Superior temporal gyrus (tissue), 1 donor: Measurements from ENCODE around the gene FAM83C.
"Not testable (repeated sequence)": the region's sequence is repeated elsewhere in the genome, so short reads cannot be mapped to it uniquely, and the experiment has no call there.

Source experiments
- DNase-seq: peaks from one replicate; pipeline ENCODE4 v3.0.0-alpha.2; 2016; ENCODE audit errors: extremely low spot score

FAM83C gene

DNA sequence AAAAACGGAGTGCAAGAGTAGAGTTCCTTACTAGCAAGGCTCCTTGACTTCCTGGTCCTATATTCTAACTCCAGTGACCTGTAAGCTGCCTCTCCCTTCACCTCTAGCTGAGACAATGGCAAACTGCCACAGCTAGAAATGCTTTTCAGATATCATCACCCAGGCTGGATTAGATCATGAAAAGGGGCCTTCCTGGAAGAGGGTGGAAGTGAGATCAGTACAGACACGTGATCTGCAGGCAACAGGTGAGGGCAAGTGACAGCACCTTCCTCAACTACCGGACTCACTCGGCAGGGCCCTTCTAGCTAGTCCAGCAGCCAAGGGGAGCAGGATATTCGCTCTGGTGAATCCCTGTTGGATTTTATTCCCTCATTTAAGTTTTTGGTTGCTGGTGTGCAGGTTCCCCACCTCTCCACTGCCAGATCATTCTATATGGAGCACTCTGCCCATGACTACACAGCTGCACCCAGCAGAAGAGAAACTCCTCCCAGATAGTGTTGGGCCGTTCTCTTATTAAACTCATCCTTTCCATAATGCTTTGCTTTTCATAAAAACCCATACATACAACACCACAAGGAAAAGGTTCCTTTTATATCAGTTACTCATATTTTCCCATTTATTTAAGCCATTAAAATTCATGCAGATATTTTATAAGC lies 26.4 kb upstream of the FAM83C start:
- DNase-seq: no peak

DNA sequence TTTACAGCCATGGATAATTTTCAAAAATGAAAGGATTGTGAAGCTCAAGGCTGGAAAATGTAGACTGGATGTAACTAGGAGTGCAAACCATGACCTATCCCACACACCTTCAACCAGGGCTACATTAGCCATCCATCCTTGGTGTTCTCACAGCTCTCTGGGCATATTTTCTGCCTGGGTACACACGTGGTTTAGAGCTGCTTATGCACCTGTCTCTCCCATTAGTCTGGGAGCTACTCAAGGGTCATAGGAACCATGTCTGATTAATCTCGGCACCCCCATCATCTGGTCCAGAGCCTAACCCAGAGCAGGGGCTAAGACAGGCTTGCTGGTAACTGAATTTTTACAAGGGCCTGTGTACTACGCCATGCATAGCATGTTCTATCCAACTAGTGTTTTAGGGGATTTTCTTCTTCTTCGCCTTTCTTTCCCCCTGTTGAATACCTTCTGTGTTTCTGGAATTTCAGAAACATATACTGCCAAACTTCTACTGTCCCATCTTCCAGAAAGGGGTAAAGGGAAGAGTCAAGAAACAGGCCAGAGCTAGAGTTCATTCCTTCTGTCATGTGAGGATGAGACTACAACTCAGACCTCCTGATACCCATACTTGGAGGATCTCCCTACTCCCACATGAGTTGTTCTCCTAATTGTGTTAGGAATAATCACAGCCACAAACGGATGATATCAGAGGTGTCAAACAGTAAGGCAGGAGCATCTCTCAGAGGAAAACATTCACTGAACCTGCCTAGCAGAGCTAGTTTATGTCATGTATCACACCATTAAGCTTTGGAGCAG lies 25.4 kb upstream of the FAM83C start:
- no peak for DNase-seq

DNA sequence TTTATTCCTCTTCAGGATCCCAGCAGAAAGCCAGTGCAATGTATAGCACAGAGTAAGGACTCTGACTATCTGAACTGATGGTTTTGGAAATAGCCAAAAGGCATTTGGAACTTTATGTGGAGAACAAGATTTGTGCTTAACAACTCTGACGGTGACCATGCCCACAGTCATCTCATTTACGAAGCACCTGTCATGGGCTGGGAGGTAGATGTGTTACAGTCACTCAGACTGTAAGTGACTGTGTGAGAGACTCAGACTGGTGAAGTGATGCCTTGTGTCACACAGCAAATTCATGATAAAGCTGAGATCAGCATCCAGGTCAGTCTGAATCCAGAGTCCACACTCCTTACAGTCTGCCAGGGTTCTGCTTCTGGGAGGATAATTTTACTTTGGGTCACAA lies 23.9 kb upstream of the FAM83C start:
- DNase-seq: no peak

DNA sequence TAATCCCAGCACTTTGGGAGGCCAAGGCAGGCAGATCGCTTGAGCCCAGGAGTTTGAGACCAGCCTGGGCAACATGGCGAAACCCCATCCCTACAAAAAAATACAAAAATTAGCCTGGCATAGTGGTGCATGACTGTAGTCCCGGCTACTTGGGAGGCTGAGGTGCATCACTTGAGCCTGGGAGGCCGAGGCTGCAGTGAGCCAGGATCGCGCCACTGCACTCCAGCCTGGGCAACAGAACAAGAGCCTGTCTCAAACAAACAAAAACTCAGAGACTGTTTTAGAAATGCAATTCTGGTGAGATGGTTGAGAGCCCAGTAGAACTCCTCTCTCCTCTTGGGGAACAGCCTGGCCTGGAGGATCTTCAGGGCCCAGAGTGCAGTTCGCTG lies 23.4 kb upstream of the FAM83C start:
- not testable (repeated sequence) for DNase-seq

DNA sequence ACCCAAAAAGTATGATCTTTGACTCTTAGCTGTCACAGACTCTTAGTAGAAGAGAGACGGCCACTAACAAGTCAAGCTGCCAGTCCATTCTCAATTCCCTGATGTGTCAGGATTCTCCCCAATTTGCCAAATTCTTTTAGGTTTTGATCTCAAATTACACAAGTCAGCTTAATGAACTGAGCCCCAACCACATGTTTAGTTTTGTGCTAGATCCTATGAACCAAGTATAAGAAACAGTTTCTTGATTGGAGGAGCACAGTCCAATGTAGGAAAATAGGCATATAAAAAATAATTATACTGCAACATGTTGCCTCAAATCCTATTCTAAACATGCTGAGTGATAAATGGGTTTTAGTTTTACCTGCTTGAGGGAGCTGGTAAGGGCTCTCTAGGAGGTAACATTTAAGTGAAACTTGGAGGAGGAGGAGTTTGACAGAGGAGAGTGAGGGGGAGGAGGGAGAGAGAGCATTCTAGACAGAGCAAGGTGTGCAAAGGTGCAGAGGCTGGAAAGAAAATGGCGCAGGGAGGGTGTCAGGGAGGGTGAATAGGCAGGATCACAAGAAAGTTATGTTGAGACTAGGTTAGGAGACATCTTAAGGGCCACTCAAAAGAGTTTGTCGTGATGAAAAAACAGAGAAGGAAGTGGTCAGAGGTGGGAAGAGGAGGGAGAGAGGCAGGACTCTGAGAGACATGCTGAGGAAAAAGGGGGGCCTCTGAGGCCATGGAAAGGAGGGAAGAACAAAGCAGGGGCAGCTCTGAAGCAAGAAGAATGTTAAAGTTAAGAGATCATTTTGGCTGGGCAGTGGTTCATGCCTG lies 22.8 kb upstream of the FAM83C start:
- DNase-seq: no peak

DNA sequence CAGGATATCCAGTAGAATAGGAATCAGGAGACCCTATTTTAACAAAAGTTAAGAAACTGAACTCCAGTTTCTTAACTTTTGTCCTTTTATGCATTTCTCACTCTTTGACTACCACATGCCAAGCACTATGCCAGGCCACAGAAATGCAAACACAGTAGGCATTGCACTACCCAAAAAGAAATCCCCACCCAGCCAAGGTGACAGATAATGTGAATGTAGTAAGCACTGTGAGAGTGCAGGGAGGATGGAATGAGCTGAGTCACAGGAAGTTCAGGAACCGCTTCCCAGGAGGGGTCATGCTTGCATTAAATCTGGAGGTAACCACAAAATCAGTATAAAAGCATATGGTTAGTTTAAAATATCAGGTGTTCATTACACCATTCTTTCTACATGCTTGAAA lies 20.1 kb upstream of the FAM83C start:
- DNase-seq: no peak

DNA sequence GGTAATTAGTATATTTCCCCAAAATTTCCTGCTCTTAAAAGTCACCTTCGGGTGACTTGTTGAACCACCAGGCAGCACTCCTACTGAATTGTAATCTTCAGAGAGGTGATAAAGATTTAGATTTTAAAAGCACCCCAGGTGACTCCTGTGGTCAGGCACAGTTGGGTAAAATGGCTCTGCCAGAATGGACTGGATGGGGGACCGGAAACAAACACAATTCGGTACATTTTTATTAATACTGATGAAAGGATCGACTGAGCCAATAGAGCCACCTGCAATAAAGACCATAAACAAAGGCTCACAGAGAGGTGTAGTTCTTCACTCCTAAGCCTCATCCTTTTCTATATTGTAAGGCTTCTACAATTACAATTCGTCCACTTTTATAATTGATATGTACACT lies 19.6 kb upstream of the FAM83C start:
- DNase-seq: no peak

DNA sequence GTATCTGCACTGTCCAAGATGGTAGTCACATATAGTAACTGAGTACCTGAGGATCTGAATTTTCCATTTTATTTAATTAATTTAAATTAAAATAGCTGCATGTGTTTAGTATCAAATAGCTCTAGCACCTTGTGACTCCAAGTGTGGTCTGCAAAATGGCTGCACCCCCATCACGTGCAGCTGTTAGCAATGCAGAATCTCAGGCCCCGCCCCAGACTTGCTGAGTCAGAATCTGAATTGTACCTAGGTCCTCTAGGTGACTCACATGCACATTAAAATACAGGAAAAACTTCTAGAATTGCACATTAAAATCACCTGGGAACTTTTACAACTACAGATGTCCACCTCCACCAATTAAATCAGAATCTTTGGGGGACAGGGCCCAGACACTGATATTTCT lies 19.2 kb upstream of the FAM83C start:
- DNase-seq: no peak

DNA sequence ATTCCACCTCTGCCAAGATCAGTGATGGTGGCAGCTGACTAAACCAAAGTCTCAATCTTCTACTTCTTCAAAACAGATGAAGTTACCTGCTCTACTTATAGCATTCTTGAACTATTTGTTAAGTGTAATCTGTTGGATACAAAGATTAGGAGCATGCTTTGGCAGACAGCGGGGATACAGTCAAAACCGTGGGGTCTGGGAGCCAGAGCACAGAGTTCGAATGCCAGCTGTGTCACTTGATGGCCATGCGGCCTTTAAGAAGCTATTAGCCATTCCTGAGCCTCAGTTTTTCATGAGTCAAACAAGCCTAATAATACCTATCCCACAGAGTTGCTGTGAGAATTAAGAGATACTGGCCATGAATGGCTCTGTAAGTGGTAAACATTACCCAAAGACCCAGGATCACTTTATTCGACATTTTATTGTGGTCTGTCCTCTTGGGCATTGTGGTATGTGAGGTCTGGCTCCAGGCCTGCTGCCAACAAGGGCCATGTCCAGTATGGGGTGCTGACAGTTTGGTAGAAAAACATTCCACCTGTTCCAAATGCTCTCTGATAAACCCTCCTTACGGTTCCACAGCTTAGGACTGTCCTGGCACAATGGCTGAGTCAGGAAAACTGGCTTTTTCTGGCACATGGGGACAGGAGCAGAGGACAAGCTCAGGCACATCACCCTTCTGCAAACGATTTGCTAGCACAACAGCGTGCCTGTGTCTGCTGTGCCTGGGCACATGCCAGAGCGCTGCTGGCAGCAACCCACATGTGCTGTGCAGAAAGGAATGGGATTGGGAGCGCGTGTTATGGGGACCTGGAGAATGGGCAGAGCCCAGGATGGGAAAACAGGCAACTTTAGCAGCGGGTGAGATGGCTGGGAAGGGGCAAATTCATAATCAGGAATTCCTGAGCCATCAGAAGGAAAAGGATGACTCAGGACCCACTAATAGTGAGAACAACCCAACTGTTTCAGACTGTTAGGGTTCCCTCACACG lies 15.7 kb upstream of the FAM83C start:
- peak; percentile 78 for DNase-seq

DNA sequence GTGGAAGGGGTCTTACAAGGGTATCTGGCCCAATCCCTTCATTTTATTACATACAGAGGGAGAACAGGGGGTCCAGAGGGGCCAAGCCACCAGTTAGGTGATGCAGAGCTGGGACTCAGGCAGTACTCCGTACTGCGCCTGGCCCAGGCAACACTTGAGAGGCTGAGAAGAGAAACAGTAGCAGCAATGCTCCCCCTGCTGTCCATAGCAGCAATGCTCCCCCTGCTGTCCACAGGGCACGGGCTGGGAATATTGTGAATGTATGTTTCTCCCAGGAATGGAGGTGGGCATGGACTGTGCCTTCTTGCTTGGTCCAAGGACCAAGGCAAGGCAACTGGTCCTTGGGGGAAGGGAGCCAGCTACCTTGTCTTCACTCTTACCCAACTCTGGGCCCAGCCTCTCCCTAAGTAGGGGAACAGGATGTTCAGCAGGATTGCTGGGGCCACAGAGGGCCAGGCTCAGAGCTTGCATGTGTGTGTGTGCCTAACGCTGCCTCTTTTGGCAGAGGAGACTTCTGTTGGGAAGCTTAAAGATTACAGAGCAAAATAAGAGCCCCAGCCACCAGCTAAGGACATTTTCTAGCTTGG lies 14.8 kb upstream of the FAM83C start:
- DNase-seq: peak; percentile 64

DNA sequence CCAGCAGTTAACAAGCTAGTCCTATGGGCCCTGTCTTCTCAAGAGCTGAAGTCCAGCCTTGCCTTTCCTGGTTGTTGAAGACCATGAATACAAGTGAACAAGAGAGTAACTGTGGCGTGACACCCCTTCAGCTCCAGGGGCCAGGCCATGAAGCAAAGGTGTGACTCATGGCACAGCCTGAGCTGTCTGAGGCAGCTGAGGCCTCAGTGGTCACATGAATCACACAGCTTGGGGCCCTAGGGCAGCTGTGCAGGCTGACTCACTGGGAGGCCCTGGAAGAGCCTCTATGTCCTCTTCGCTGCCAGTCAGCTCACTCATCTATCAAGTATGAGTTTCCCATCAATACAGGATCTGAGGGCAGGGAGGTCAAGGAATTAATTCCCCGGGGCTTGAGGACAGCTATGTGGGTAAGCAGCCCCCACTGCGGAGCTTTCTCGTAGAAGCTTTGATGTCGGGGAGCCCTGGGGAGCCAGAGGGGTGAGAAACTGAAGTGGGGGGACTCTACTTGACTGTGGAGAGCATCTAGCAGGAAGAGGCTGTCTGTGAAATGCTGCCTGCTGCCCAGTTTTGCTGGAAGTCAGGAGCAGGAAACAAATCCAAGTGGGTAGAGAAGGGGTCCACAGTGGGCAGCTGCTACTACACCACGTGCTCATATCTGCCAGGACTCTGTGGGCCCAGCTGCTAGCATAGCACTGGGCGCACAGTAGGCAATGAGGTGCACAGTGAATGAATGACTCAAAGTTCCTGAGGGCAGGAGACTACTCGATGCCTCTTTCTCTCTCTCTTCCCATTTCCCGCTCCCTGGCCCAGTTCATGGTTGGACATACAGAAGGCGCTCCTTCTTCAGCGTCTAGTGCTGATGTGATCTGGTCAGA lies 13.7 kb upstream of the FAM83C start:
- no peak for DNase-seq

DNA sequence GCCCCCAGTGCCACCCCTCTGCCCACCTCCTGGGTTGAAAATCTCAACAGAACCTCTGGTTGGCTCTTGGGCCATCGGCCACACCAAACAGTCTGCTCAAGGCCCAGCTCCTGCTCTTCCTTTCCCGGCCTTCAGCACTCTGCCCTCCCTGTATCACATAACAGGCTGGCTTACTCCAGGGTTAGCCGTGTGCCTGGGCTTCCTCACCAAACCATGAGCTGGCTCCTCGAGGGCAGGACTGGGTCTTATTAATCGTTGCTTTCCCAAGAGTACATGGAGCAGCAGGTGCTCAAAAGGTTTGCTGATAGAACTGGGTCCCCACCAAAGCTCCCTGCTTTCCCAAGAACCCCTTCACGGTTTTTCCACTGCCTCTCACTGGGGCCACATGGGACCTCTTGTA lies 12.7 kb upstream of the FAM83C start:
- no peak for DNase-seq

DNA sequence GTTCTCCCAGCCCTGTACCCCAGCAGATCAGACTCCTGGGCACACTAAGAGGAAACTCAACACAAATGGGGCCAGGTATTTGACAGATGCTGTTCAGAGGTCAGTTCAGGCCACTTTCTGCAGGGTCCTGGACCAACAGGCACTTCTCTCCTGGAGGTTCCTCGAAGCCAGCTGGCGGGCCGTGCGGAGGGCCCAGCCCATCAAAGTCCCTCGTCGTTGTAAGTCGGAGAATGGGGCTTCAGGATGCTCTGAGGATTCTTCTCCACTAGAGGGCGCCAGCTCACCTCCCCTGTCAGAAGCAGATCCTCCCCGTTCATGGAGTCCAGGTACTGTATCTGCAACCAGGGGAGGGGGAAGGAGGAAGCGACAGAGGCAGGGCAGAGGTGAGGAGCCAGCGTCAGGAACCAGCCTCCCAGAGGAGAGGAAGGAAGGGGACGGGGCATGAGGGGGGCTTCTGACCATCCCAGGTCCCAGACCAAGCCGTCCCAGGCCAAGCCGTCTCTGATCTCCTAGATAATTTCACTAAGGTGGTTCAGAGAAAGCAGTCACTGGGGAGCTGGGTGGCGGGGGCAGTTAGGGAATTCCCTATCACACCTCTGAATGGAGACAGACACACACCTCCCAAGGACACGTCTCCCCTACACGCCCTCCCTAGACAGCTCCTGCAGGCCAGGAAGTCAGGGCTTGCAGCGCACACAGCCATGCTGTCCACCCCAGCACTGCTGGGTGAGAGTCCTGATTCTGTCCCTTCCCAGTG lies 11.7 kb upstream of the FAM83C start:
- peak; percentile 88 for DNase-seq

DNA sequence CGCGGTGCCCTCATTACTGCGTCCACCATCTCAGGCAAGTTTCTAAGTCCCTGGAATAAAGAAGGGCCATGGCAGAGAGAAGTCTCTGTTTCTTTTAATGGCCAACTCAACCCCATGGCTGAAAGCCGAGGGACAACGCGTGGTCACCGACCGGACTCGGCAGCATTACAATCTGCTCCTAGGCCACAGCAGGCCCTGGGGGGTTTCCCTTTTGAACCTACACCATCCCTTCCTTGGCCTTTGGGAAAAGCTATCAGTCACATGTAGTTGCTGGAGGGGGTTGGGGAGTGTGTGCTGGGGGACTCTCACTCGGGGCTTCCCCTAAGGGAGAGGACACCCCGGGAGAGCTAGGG lies 11.1 kb upstream of the FAM83C start:
- no peak for DNase-seq

DNA sequence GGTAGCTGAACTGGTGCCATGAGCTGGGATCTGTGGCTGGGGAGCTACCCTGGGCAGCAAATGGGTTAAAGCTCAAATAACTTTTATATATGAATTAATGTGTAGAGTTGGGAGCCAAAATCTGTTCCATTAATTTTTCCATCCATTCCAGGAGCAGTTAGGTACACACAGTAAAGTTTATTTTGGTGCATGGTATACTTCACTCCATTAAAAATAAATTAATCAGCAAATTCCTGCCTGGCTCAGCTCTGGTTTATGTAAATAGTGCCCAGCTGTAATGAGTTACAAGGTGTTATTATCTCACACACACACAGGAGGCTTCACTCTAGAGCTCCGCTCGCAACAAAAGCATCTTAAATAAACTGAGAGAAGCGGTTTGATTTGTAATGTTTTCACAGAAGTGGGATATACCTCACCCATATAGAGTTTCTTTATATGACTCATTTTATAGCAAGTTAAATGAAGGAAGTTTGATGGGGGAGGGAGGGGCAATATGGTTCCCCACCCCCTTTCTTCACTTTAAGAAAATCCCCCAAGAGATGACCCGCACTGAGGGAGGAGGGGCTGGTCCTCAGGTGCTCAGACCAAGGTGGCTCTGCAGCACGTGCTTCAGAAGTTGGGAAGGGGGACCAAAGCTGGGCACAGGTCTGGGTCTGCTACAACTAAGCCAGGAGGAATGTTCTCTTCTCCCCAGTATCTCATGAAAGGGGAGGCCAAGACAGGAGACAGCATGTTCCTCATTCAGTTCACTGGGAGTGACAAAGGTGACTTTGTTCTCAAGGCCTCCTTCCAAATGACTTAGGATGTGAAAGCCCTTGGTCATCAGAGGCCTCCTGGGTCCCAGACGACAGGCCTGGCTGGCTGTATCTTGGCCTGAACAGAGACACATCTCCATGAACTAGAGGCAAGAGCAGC lies 10.5 kb upstream of the FAM83C start:
- no peak for DNase-seq

DNA sequence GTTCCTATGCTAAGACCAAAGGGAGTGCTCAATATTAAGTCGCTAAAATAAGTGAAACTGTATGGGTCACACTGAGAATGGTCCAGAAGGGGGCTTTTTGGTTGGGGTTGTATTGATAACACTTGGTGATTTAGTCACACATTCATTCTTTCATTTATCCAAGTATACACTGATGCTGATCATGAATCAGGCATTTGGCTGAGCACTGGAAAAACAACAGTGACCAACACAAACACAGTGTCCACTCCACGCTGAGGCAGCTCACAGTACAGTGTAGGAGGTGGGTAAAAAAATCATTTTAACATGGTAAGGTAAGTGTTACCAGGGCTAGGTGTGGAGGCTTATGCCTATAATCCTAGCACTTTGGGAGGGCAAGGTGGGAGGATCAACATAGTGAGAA lies 9.2 kb upstream of the FAM83C start:
- DNase-seq: no peak

DNA sequence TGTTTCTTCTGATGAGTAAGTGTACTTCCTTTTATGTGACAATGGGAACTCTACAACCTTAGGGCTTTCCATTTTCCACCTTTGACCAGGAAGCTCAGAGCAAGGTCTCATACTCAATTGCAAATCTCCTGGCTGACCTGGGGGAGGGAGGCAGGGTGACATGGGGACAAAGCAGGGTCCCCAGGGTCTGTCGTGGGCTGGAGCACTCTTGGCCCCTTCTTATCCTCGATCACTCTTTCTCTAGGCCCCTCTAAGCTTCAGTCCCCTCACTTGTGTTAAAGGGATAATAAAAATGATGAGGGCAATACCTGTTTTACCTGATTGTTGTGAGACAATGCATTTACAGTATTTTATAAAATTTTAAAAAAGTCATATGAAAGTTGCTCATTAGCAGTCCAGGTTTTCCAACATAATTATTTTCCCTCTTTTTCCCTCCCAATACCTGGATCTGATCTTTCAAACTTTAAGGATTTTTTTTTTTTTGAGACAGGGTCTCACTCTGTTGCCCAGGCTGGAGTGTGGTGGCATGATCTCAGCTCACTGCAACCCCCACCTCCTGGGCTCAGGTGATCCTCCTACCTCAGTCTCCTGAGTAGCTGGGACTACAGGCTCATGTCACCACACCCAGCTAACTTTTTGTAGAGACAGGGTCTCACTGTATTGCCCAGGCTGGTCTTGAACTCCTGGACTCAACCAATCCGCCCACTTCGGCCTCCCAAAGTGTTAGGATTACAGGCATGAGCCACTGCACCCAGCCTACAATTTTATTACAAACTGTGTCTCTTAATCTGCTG lies 8.4 kb upstream of the FAM83C start:
- no peak for DNase-seq

DNA sequence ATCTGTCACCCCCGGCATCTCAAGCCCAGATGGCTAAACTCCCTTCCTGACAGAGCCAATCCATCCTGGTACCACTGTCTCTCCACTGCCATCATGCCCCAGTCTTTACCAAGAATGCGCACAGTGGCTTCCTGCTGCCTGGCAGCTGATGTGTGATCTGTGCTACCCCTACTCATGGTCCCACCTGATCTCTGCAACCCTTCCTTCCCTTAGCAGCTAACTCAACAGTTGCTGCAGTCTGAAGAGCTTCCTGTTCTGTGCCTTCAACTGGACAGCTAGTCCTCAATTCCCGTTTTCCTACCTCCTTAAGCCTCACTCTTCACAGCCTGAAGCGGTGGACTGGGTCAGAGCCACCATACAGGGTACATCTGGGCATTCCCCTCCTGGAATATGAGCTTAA lies 7.6 kb upstream of the FAM83C start:
- DNase-seq: no peak
